CD14-positive monocyte (primary cell): ENCODE measurements around the gene ZDHHC4. TPM values are rescaled to one million over a fixed set of nuclear protein-coding genes. Genes with fewer than 3 reads are reported as not detected.

Source experiments
- DNase-seq, 3 donors: peaks; one replicate each; pipeline ENCODE4 v3.0.0-alpha.2; 2011 to 2022
- H2AFZ ChIP-seq: 2 replicates; pipeline ENCODE4 v1.6.0; 2012; ENCODE audit warnings: mild to moderate bottlenecking, low read depth, low read length, inconsistent platforms; ENCODE audit not compliant: insufficient read depth, poor library complexity, severe bottlenecking
- H3K27ac ChIP-seq, 2 donors: 1 replicate in 1 of 2; 2 replicates in 1 of 2; pipeline ENCODE4 v1.5.1; 2012 to 2013; ENCODE audit warnings: low read length in 2 of 2, control low read depth in 1 of 2, inconsistent platforms in 1 of 2, low read depth in 1 of 2, mild to moderate bottlenecking in 1 of 2
- H3K27me3 ChIP-seq, 2 donors: one replicate each; pipeline versions ENCODE4 v1.6.0 to v1.6.1; 2011 to 2013; ENCODE audit warnings: low read length in 2 of 2; ENCODE audit not compliant: control insufficient read depth in 2 of 2, insufficient read depth in 2 of 2
- H3K36me3 ChIP-seq, 2 donors: replicated peaks in 1 of 2; 1 replicate in 1 of 2; 2 replicates in 1 of 2; pipeline versions ENCODE4 v1.5.1 to v1.6.1; 2012 to 2013; ENCODE audit warnings: low read length in 2 of 2, control low read depth in 1 of 2, inconsistent platforms in 1 of 2, mild to moderate bottlenecking in 1 of 2; ENCODE audit not compliant: insufficient read depth in 2 of 2, control insufficient read depth in 1 of 2
- H3K4me1 ChIP-seq, 2 donors: 1 replicate in 1 of 2; 2 replicates in 1 of 2; pipeline versions ENCODE4 v1.5.1 to v1.6.1; 2012 to 2013; ENCODE audit warnings: low read length in 2 of 2, control low read depth in 1 of 2, inconsistent platforms in 1 of 2, mild to moderate bottlenecking in 1 of 2, moderate library complexity in 1 of 2; ENCODE audit not compliant: insufficient read depth in 2 of 2, control insufficient read depth in 1 of 2
- H3K4me2 ChIP-seq: replicated peaks from 2 replicates; pipeline ENCODE3; 2012; ENCODE audit warnings: low read length, moderate library complexity, mild to moderate bottlenecking; ENCODE audit not compliant: poor library complexity, severe bottlenecking; ENCODE audit errors: extremely low read depth
- H3K4me3 ChIP-seq, 3 experiments: fragments of 200-600 bp in 1 of 3; sonication (generic) in 1 of 3; replicated peaks in 1 of 3; 1 replicate in 2 of 3; 2 replicates in 1 of 3; pipeline ENCODE4 v1.5.1; 2011 to 2013; ENCODE audit warnings: low read length in 3 of 3, mild to moderate bottlenecking in 3 of 3, control low read depth in 2 of 3, low read depth in 2 of 3, inconsistent platforms in 1 of 3, moderate library complexity in 1 of 3
- H3K79me2 ChIP-seq: 2 replicates; pipeline ENCODE4 v1.6.0; 2012; ENCODE audit warnings: mild to moderate bottlenecking, control low read depth, inconsistent platforms, low read length, moderate library complexity; ENCODE audit not compliant: insufficient read depth
- H3K9ac ChIP-seq: 2 replicates; pipeline ENCODE4 v1.6.0; 2017; ENCODE audit warnings: low read length, mild to moderate bottlenecking; ENCODE audit not compliant: insufficient read depth, poor library complexity, severe bottlenecking
- H3K9me3 ChIP-seq, 2 donors: replicated peaks in 1 of 2; 1 replicate in 1 of 2; 2 replicates in 1 of 2; pipeline versions ENCODE4 v1.5.1 to v1.6.1; 2012 to 2013; ENCODE audit warnings: low read length in 2 of 2, control low read depth in 1 of 2; ENCODE audit not compliant: control insufficient read depth in 1 of 2, insufficient read depth in 1 of 2
- H4K20me1 ChIP-seq: 2 replicates; pipeline ENCODE4 v1.6.0; 2012; ENCODE audit warnings: mild to moderate bottlenecking, low read length, control low read depth, moderate library complexity; ENCODE audit not compliant: insufficient read depth
- H3K27ac Mint-ChIP-seq, 7 donors: one replicate each; pipeline ENCODE4 v1.8.0; 2020; ENCODE audit warnings: mild to moderate bottlenecking in 7 of 7, mixed read lengths in 7 of 7, moderate library complexity in 6 of 7, inconsistent platforms in 2 of 7
- H3K27me3 Mint-ChIP-seq, 3 donors: one replicate each; pipeline ENCODE4 v1.8.0; 2021 to 2022; ENCODE audit warnings: low read depth in 3 of 3, mild to moderate bottlenecking in 3 of 3, mixed read lengths in 3 of 3, moderate library complexity in 3 of 3, inconsistent platforms in 1 of 3
- H3K36me3 Mint-ChIP-seq, 2 donors: one replicate each; pipeline ENCODE4 v1.8.0; 2020; ENCODE audit warnings: mixed read lengths in 2 of 2, inconsistent platforms in 1 of 2, mild to moderate bottlenecking in 1 of 2
- H3K4me1 Mint-ChIP-seq: one replicate; pipeline ENCODE4 v1.8.0; 2020; ENCODE audit warnings: mild to moderate bottlenecking, mixed read lengths
- H3K4me3 Mint-ChIP-seq, 2 donors: one replicate each; pipeline ENCODE4 v1.8.0; 2020; ENCODE audit warnings: mild to moderate bottlenecking in 2 of 2, mixed read lengths in 2 of 2, moderate library complexity in 1 of 2
- H3K9me3 Mint-ChIP-seq, 7 donors: one replicate each; pipeline ENCODE4 v1.8.0; 2020 to 2022; ENCODE audit warnings: mixed read lengths in 7 of 7, mild to moderate bottlenecking in 6 of 7, moderate library complexity in 6 of 7, inconsistent platforms in 2 of 7
- CTCF ChIP-seq: fragments of 200-600 bp; IDR thresholded peaks from one replicate; pipeline ENCODE4 v1.8.0; 2022; ENCODE audit warnings: antibody characterized with exemption, mild to moderate bottlenecking
- WGBS: methylation state at CpG from one replicate; pipeline ENCODE4 v1.1.5; 2013; ENCODE audit warnings: missing lambda C conversion rate; ENCODE audit not compliant: insufficient coverage; 5-methylcytosine and 5-hydroxymethylcytosine counted together
- intact Hi-C, 2 donors: fragments of 100-400 bp; cut with micrococcal nuclease; formaldehyde crosslinking; loops; one replicate each; pipeline versions ENCODE4 v1.15.0 to v1.15.1; 2023
- polyA plus RNA-seq, 3 donors: library from polyadenylated mRNA; depleted of rRNA in 1 of 3; unstranded in 2 of 3; stranded (reverse) in 1 of 3; fragments of 300-500 nt in 2 of 3; fragments of >200 nt in 1 of 3; fragmentation: Illumina TruSeq in 2 of 3; gene quantifications; 1 replicate in 2 of 3; 2 replicates in 1 of 3; pipeline ENCODE4 v1.2.3, GENCODE V29; 2012 to 2021

The ZDHHC4 gene
- polyA plus RNA-seq, 3 donors: 30.3 to 55.6 (median 52.9) TPM

GRCh38 chr7:6600093-6600492 is 22.8 kb downstream of the ZDHHC4 start:
- Mint-ChIP-seq H3K36me3 (peaks cover 75 to 97% of the 10 kb centered on the region in 2 donors), H3K9me3 (peaks cover 0 to 2% (median 0%) of the 10 kb centered on the region in 7 donors), H3K4me1 (no peaks in the 10 kb centered on the region), H3K4me3 (no peak overlapping the region), H3K27me3 (no peaks in the 10 kb centered on the region), H3K27ac (no peak overlapping the region)
- no peaks in the 10 kb centered on the region for H3K9me3 ChIP-seq
- peaks cover 13% of the 10 kb centered on the region for H4K20me1 ChIP-seq
- no peak overlapping the region for H3K27ac ChIP-seq
- no peak overlapping the region for H3K4me3 ChIP-seq
- no peak overlapping the region for H3K9ac ChIP-seq
- no peaks in the 10 kb centered on the region for H3K4me1 ChIP-seq
- no peak overlapping the region for H2AFZ ChIP-seq
- H3K79me2 ChIP-seq: no peaks in the 10 kb centered on the region
- no peak for TF ChIP-seq CTCF
- intact Hi-C loops: no loop called here
- peaks cover 79 to 87% of the 10 kb centered on the region in 2 donors for H3K36me3 ChIP-seq
- DNase-seq: no peak
- 97% methylated on average over 13 of the region's 15 CpGs for WGBS
- H3K4me2 ChIP-seq: no peak overlapping the region
- H3K27me3 ChIP-seq: no peaks in the 10 kb centered on the region

- Histone ChIP-seq H3K4me3 (no peak overlapping the region), H3K4me2 (no peak overlapping the region), H3K27ac (no peak overlapping the region), H3K79me2 (no peaks in the 10 kb centered on the region), H3K9me3 (no peaks in the 10 kb centered on the region), H4K20me1 (peaks cover 13% of the 10 kb centered on the region), H3K36me3 (peaks cover 61 to 79% of the 10 kb centered on the region in 2 donors), H3K4me1 (no peaks in the 10 kb centered on the region), H2AFZ (no peak overlapping the region), H3K9ac (no peak overlapping the region), H3K27me3 (no peaks in the 10 kb centered on the region)
- intact Hi-C loops: no loop called here
- TF ChIP-seq CTCF: no peak
- WGBS: 100% methylated on average over 8 of the region's 10 CpGs
- H3K27me3 Mint-ChIP-seq: no peaks in the 10 kb centered on the region
- H3K36me3 Mint-ChIP-seq: peaks cover 54 to 88% of the 10 kb centered on the region in 2 donors
- H3K9me3 Mint-ChIP-seq: peaks cover 0 to 2% (median 0%) of the 10 kb centered on the region in 7 donors
- no peaks in the 10 kb centered on the region for H3K4me1 Mint-ChIP-seq
- peak overlapping the region in 1 of 7 donors; percentile 72 for H3K27ac Mint-ChIP-seq
- H3K4me3 Mint-ChIP-seq: no peak overlapping the region
- DNase-seq: no peak
These were observed 27.2 kb downstream of the ZDHHC4 start for GRCh38 chr7:6604458-6604857.
